ENCODE data around the gene CEACAM16.

- TF ChIP-seq CTCF (IDR thresholded peaks at IDR 0.05 in 2 of 3, conservative IDR thresholded peaks at IDR 0.05 in 1 of 3; ENCODE audit: insufficient read depth in 2 of 3, low read depth in 1 of 3, low read length in 3 of 3) (no peak), NFIC (IDR thresholded peaks at IDR 0.05) (no peak), TBP (optimal IDR thresholded peaks at IDR 0.05; ENCODE audit: low read depth, low read length) (no peak), TCF7L2 (IDR thresholded peaks at IDR 0.05; ENCODE audit: low read depth, low read length) (no peak), HDAC3 (IDR thresholded peaks at IDR 0.05; ENCODE audit: borderline replicate concordance, partially characterized antibody) (no peak), ILK (tag; IDR thresholded peaks at IDR 0.05; ENCODE audit: borderline replicate concordance, low read depth) (no peak), IRF1 (CRISPR knock-in tag; IDR thresholded peaks at IDR 0.05; ENCODE audit: borderline replicate concordance) (no peak), CBFA2T3 (IDR thresholded peaks at IDR 0.05) (no peak), NR2C1 (IDR thresholded peaks at IDR 0.05) (no peak), NR2C1 (tag; IDR thresholded peaks at IDR 0.05) (no peak), ZBTB33 (CRISPR knock-in tag; IDR thresholded peaks at IDR 0.05) (no peak), ZZZ3 (IDR thresholded peaks at IDR 0.05) (no peak), CEBPB (tag; IDR thresholded peaks at IDR 0.05) (no peak), ZNF3 (CRISPR knock-in tag; IDR thresholded peaks at IDR 0.05) (no peak)
- TF ChIP-seq, protein P1, sequence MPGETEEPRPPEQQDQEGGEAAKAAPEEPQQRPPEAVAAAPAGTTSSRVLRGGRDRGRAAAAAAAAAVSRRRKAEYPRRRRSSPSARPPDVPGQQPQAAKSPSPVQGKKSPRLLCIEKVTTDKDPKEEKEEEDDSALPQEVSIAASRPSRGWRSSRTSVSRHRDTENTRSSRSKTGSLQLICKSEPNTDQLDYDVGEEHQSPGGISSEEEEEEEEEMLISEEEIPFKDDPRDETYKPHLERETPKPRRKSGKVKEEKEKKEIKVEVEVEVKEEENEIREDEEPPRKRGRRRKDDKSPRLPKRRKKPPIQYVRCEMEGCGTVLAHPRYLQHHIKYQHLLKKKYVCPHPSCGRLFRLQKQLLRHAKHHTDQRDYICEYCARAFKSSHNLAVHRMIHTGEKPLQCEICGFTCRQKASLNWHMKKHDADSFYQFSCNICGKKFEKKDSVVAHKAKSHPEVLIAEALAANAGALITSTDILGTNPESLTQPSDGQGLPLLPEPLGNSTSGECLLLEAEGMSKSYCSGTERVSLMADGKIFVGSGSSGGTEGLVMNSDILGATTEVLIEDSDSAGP (CRISPR knock-in tag; IDR thresholded peaks at IDR 0.05): no peak
Measured at GRCh38 chr19:44690131-44690440, 8.9 kb upstream of the CEACAM16 start.
